Lung (tissue), 12 donors: Measurements from ENCODE around the gene ADIPOR2. TPM values are rescaled to one million over a fixed set of nuclear protein-coding genes. Genes with fewer than 3 reads are reported as not detected.
A peak's percentile ranks its signal among the peaks of the same experiment; 100 is the strongest.

ENCODE experiments used
- ATAC-seq: fragments of 200-7000 bp; cut with Tn5 transposase; one replicate; pipeline ENCODE4 v1.9.1; 2020; ENCODE audit warnings: moderate number of reproducible peaks; ENCODE audit not compliant: insufficient read depth, low FRiP score
- DNase-seq, 3 donors: peaks; one replicate each; pipeline ENCODE4 v3.0.0-alpha.2; 2013 to 2017
- H3K27ac ChIP-seq, 2 donors: one replicate each; pipeline ENCODE4 v1.5.1; 2013; ENCODE audit warnings: mild to moderate bottlenecking in 2 of 2, moderate library complexity in 2 of 2, control low read depth in 1 of 2, inconsistent platforms in 1 of 2, low read depth in 1 of 2, low read length in 1 of 2
- H3K27me3 ChIP-seq, 3 donors: one replicate each; pipeline ENCODE4 v1.5.1; 2013; ENCODE audit warnings: low read length in 2 of 3; ENCODE audit not compliant: control insufficient read depth in 3 of 3, insufficient read depth in 3 of 3
- H3K36me3 ChIP-seq, 4 donors: one replicate each; pipeline ENCODE4 v1.5.1; 2013; ENCODE audit warnings: low read length in 4 of 4, mild to moderate bottlenecking in 1 of 4, moderate library complexity in 1 of 4; ENCODE audit not compliant: control insufficient read depth in 4 of 4, insufficient read depth in 4 of 4
- H3K4me1 ChIP-seq, 5 donors: one replicate each; pipeline ENCODE4 v1.5.1; 2013; ENCODE audit warnings: low read length in 5 of 5, mild to moderate bottlenecking in 2 of 5, moderate library complexity in 1 of 5; ENCODE audit not compliant: control insufficient read depth in 5 of 5, insufficient read depth in 5 of 5
- H3K4me3 ChIP-seq: one replicate; pipeline ENCODE4 v1.5.1; 2013; ENCODE audit warnings: mild to moderate bottlenecking, control low read depth, moderate library complexity
- H3K9ac ChIP-seq, 2 donors: one replicate each; pipeline ENCODE4 v1.5.1; 2013; ENCODE audit warnings: low read length in 2 of 2, control low read depth in 1 of 2; ENCODE audit not compliant: insufficient read depth in 1 of 2
- H3K9me3 ChIP-seq, 4 donors: one replicate each; pipeline ENCODE4 v1.5.1; 2013; ENCODE audit warnings: low read length in 3 of 4, mild to moderate bottlenecking in 1 of 4, moderate library complexity in 1 of 4; ENCODE audit not compliant: control insufficient read depth in 4 of 4, insufficient read depth in 3 of 4
- WGBS, 2 donors: extraction: QIAGEN DNeasy Blood & Tissue Kit; methylation state at CpG; one replicate each; pipeline ENCODE4 v1.1.7; 2013; 5-methylcytosine and 5-hydroxymethylcytosine counted together
- polyA plus RNA-seq, 2 donors: library from polyadenylated mRNA; stranded (reverse); fragments of 200-250 nt; gene quantifications; one replicate each; pipeline ENCODE4 v1.2.1, GENCODE V29; 2013
- total RNA-seq, 2 donors: library from RNA; depleted of rRNA in 1 of 2; stranded (reverse); fragments of >200 nt in 1 of 2; gene quantifications; one replicate each; pipeline ENCODE4 v1.2.1, GENCODE V29; 2014 to 2021
- TF ChIP-seq, protein P1 (sequence below): IDR thresholded peaks from 2 replicates; pipeline ENCODE4 v1.5.1; 2012; ENCODE audit warnings: mild to moderate bottlenecking; ENCODE audit errors: control extremely low read depth, extremely low read depth
- donor health status: control.
- donor health status: control.
- donor health status: Bipolar disorder and iron deficiency.
- donor health status: healthy.
- donor health status: DM: yes; HTN: yes; CAD: no.

ADIPOR2 gene
- total and polyA plus RNA-seq, 4 donors, result 31.9 to 61.1 (median 53.6) TPM

DNA sequence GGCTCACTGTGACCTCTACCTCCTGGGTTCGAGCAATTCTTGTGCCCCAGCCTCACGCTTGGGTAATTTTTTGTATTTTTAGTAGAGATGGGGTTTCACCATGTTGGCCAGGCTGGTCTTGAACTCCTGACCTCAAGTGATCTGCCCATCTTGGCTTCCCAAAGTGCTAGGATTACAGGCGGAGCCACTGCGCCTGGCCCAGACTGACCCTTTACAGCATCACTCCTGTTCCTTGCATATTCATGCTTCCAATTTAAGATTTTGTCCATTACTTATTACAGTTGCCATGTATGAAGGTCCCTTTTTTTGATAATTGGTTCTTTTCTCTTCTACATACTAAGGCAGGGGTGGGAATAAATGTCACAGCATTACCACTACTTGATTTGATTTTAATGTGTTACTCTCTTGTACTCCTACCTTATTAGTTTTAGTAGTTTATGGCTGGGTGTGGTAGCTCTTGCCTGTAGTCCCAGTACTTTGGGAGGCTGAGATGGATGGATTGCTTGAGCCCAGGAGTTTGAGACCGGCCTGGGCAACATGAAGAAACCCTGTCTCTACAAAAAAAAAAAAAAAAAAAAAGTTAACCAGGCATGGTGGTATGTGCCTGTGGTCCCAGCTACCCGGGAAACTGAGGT is 46.9 kb downstream of the ADIPOR2 start:
- H3K4me1 ChIP-seq, result peaks cover 0 to 14% (median 10%) of the 10 kb centered on the region in 5 donors
- no peaks in the 10 kb centered on the region for H3K27me3 ChIP-seq
- peaks cover 0 to 1% (median 0%) of the 10 kb centered on the region in 4 donors for H3K36me3 ChIP-seq
- no peak overlapping the region for H3K4me3 ChIP-seq
- no peaks in the 10 kb centered on the region for H3K9me3 ChIP-seq
- WGBS, 2 donors, result 87 to 95% methylated on average over 6 of the region's 6 CpGs
- no peak for DNase-seq
- TF ChIP-seq, protein P1, sequence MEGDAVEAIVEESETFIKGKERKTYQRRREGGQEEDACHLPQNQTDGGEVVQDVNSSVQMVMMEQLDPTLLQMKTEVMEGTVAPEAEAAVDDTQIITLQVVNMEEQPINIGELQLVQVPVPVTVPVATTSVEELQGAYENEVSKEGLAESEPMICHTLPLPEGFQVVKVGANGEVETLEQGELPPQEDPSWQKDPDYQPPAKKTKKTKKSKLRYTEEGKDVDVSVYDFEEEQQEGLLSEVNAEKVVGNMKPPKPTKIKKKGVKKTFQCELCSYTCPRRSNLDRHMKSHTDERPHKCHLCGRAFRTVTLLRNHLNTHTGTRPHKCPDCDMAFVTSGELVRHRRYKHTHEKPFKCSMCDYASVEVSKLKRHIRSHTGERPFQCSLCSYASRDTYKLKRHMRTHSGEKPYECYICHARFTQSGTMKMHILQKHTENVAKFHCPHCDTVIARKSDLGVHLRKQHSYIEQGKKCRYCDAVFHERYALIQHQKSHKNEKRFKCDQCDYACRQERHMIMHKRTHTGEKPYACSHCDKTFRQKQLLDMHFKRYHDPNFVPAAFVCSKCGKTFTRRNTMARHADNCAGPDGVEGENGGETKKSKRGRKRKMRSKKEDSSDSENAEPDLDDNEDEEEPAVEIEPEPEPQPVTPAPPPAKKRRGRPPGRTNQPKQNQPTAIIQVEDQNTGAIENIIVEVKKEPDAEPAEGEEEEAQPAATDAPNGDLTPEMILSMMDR, result no peak
- no peak overlapping the region for H3K9ac ChIP-seq
- no peak overlapping the region for H3K27ac ChIP-seq
- no peak for ATAC-seq

DNA sequence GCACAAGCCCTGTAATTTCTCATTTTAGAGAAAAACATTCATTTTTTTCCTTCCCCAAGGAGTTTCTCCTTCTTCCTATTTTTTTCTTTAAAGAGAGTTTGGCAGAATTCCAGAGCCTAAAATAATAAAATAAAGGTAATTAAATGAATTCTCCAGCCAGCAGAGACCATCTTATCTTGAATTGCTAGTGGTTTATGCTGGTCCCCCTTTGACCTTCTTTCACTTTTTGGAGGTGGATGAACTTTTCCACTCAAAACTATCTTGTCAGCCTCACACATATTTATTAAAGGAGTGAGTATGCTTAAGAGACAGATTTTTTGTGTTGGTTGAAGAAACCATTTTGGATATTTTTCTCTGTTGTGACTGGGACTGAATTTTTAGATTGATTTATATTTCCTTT is 47.6 kb downstream of the ADIPOR2 start:
- ATAC-seq (no peak), DNase-seq (peak in 2 of 3 donors; percentile 25 to 53)
- Histone ChIP-seq H3K36me3 (peaks cover 0 to 1% (median 0%) of the 10 kb centered on the region in 4 donors), H3K9me3 (no peaks in the 10 kb centered on the region), H3K27me3 (no peaks in the 10 kb centered on the region), H3K4me1 (peaks cover 0 to 16% (median 10%) of the 10 kb centered on the region in 5 donors), H3K9ac (no peak overlapping the region), H3K27ac (no peak overlapping the region), H3K4me3 (no peak overlapping the region)
- TF ChIP-seq, protein P1, result no peak

DNA sequence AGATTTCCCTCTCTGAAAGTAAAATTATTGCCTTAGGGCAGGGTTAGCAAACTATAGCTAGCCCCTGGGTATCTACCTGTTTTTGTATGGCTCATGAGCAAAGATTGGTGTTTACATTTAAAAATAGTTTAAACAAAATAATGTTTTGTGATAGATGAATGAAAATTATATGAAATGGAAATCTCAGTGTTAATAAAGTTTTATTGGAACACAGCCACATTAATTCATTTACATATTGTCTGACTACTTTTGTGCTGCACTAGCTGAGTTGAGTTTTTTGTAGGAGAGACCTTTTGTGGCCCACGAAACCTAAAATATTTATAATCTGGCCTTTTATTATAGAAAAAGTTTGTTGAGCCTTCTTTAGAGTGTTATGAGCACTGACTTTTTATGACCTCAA is 48.5 kb downstream of the ADIPOR2 start:
- ATAC-seq (no peak), DNase-seq (no peak)
- no peaks in the 10 kb centered on the region for H3K9me3 ChIP-seq
- no peak overlapping the region for H3K4me3 ChIP-seq
- H3K27me3 ChIP-seq, result no peaks in the 10 kb centered on the region
- H3K36me3 ChIP-seq, result peaks cover 0 to 1% (median 0%) of the 10 kb centered on the region in 4 donors
- 95 to 97% methylated on average over 1 of the region's 1 CpG for WGBS, 2 donors
- no peak overlapping the region for H3K27ac ChIP-seq
- TF ChIP-seq, protein P1, result no peak
- no peak overlapping the region for H3K9ac ChIP-seq
- peaks cover 0 to 16% (median 10%) of the 10 kb centered on the region in 5 donors for H3K4me1 ChIP-seq
